Vagina (tissue), 2 donors: Measurements from ENCODE around the gene SLCO6A1. TPM values are rescaled to one million over a fixed set of nuclear protein-coding genes. Genes with fewer than 3 reads are reported as not detected.
"Not testable (repeated sequence)": the region's sequence is repeated elsewhere in the genome, so short reads cannot be mapped to it uniquely, and the experiment has no call there.

Source experiments
- DNase-seq, 2 donors: peaks; one replicate each; pipeline ENCODE4 v3.0.0-alpha.2; 2017; ENCODE audit errors: extremely low spot score in 2 of 2
- H3K27ac ChIP-seq: fragments of 200-600 bp; sonication (generic); one replicate; pipeline ENCODE4 v1.5.1; 2019
- H3K27me3 ChIP-seq: fragments of 200-600 bp; sonication (generic); one replicate; pipeline ENCODE4 v1.5.1; 2019
- H3K36me3 ChIP-seq, 2 donors: fragments of 200-600 bp; sonication (generic); one replicate each; pipeline ENCODE4 v1.5.1; 2017 to 2019
- H3K4me1 ChIP-seq: fragments of 200-600 bp; sonication (generic); one replicate; pipeline ENCODE4 v1.5.1; 2019
- H3K4me3 ChIP-seq, 2 donors: fragments of 200-600 bp; sonication (generic); 1 replicate in 1 of 2; 2 replicates in 1 of 2; pipeline ENCODE4 v1.5.1; 2016 to 2019
- H3K9me3 ChIP-seq: fragments of 200-600 bp; sonication (generic); one replicate; pipeline ENCODE4 v1.5.1; 2019
- POLR2A ChIP-seq, 2 donors: fragments of 450-650 bp; IDR thresholded peaks; one replicate each; pipeline ENCODE4 v1.6.1; 2017; ENCODE audit warnings: antibody characterized with exemption in 2 of 2, mild to moderate bottlenecking in 2 of 2, moderate library complexity in 2 of 2
- POLR2AphosphoS5 ChIP-seq, 2 donors: sonication (generic); formaldehyde crosslinking; IDR thresholded peaks; one replicate each; pipeline ENCODE4 v1.9.0; 2017; ENCODE audit warnings: antibody characterized with exemption in 2 of 2, mild to moderate bottlenecking in 2 of 2, low read depth in 1 of 2; ENCODE audit not compliant: insufficient read depth in 1 of 2
- intact Hi-C: fragments of 100-400 bp; cut with DNase I; formaldehyde crosslinking; loops from one replicate; pipeline ENCODE4 v1.15.1; 2023
- total RNA-seq: library from RNA; depleted of rRNA; stranded (reverse); fragments of >200 nt; gene quantifications from one replicate; pipeline ENCODE4 v1.2.3, GENCODE V29; 2016
- TF ChIP-seq, protein P1 (sequence below), 3 experiments: fragments of 450-650 bp in 2 of 3; fragments of 200-600 bp in 1 of 3; sonication (generic) in 1 of 3; IDR thresholded peaks; one replicate each; pipeline ENCODE4 v1.5.1; 2017 to 2019; ENCODE audit warnings: antibody characterized with exemption in 3 of 3, mild to moderate bottlenecking in 2 of 3, moderate library complexity in 2 of 3

Gene SLCO6A1
- total RNA-seq, 1 donor from 2014 or later: not detected

DNA sequence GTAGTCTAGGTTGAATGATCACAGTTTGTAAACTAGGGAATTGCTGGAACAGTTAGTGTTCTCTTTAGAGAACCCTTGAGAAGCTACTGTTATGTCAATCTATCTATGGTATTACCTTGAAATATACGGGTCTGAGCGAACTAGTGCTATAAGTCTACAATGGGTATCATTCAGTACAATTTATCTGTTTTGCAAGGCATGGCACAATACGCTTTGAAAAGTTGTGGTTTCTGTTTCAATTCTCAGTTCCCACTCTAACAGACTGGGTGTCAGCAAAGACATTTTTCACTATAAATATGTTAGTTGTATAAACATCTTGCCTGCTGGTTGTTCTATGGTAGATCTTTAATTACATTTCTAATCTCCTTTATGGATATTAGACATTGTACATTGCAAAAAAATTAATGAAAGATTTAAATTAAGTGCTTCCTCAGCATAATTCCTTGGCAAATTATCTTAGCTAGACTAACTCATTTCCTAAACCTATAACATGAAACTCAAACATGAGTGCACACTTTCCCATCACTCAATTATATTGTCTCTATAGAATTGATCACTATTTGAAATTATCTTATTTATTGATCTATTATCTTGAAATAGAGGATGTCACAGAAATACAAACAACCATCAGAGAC lies 24.9 kb upstream of the SLCO6A1 start:
- Histone ChIP-seq H3K4me3 (no peak overlapping the region), H3K27ac (no peak overlapping the region), H3K36me3 (no peaks in the 10 kb centered on the region), H3K9me3 (no peaks in the 10 kb centered on the region), H3K4me1 (no peaks in the 10 kb centered on the region), H3K27me3 (no peaks in the 10 kb centered on the region)
- DNase-seq: no peak
- intact Hi-C loops: no loop called here
- TF ChIP-seq POLR2A (IDR thresholded peaks at IDR 0.05) (no peak), POLR2AphosphoS5 (IDR thresholded peaks at IDR 0.05; ENCODE audit: insufficient read depth in 1 of 2, low read depth in 1 of 2) (no peak)
- TF ChIP-seq, protein P1, sequence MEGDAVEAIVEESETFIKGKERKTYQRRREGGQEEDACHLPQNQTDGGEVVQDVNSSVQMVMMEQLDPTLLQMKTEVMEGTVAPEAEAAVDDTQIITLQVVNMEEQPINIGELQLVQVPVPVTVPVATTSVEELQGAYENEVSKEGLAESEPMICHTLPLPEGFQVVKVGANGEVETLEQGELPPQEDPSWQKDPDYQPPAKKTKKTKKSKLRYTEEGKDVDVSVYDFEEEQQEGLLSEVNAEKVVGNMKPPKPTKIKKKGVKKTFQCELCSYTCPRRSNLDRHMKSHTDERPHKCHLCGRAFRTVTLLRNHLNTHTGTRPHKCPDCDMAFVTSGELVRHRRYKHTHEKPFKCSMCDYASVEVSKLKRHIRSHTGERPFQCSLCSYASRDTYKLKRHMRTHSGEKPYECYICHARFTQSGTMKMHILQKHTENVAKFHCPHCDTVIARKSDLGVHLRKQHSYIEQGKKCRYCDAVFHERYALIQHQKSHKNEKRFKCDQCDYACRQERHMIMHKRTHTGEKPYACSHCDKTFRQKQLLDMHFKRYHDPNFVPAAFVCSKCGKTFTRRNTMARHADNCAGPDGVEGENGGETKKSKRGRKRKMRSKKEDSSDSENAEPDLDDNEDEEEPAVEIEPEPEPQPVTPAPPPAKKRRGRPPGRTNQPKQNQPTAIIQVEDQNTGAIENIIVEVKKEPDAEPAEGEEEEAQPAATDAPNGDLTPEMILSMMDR (IDR thresholded peaks at IDR 0.05): no peak

DNA sequence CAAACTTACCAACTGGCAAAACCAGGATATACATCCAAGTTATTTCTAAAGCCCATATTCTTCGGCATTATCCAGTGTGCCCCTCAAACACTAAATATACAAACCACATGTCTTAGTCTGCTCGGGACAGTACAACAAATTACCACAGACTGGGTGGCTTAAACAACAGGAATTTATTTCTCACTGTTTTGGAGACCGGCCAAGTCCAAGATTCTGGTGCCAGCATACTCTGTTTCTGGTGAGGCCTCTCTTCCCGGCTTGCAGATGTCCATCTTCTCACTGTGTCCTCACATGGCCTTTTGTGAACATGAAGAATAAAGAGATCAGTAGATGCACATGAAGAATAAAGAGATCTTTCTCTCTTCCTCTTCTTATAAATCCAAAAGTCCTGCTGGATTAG lies 12.9 kb upstream of the SLCO6A1 start:
- Histone ChIP-seq H3K27me3 (no peaks in the 10 kb centered on the region), H3K27ac (no peak overlapping the region), H3K9me3 (no peaks in the 10 kb centered on the region), H3K36me3 (no peaks in the 10 kb centered on the region), H3K4me1 (no peaks in the 10 kb centered on the region), H3K4me3 (no peak overlapping the region)
- DNase-seq: no peak
- intact Hi-C loops: no loop called here
- TF ChIP-seq POLR2AphosphoS5 (IDR thresholded peaks at IDR 0.05; ENCODE audit: insufficient read depth in 1 of 2, low read depth in 1 of 2) (no peak), POLR2A (IDR thresholded peaks at IDR 0.05) (no peak)
- TF ChIP-seq, protein P1 (IDR thresholded peaks at IDR 0.05): no peak

DNA sequence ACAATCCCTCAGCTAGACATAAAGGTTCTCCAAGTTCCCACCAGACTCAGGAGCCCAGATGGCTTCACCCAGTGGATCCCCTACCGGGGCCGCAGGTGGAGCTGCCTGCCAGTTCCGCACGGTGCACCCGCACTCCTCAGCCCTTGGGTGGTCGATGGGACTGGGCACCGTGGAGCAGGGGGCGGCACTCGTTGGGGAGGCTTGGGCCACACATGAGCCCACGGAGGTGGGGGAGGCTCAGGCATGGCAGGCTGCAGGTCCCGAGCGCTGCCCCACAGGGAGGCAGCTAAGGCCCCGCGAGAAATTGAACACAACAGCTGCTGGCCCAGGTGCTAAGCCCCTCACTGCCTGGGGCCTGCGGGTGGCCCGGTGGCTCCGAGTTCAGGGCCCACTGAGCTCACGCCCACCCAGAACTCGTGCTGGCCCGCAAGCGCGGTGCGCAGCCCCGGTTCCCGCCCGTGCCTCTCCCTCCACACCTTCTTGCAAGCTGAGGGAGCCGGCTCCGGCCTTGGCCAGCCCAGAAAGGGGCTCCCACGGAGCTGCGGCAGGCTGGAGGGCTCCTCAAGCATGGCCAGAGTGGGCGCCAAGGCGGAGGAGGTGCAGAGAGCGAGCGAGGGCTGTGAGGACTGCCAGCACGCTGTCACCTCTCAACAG lies 7.4 kb downstream of the SLCO6A1 start:
- H3K27me3 ChIP-seq, H3K9me3 ChIP-seq, H3K4me3 ChIP-seq, H3K36me3 ChIP-seq, H3K4me1 ChIP-seq, DNase-seq, intact Hi-C loops, H3K27ac ChIP-seq: not testable (repeated sequence)

DNA sequence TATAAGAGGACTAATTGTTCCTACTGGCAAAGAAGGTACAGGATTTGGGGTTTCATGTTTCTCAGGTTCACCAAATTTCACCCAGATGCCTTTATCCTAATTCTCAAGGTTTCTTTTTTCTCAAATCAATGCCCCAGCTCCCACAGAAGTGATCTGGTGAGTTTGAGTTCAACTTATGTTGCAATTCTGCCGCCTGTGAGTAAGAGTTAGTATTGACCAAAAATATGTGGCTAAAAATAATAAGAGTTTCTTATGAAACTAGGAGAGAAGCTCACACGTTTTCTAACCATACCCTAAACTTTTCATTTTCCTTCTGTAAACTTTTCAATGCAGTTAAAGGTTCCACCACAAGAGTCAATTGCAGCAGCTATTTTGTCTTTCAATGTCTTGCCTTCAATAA lies 15.1 kb downstream of the SLCO6A1 start:
- Histone ChIP-seq H3K4me1 (no peaks in the 10 kb centered on the region), H3K9me3 (no peaks in the 10 kb centered on the region), H3K27ac (no peak overlapping the region), H3K4me3 (no peak overlapping the region), H3K27me3 (no peaks in the 10 kb centered on the region), H3K36me3 (no peaks in the 10 kb centered on the region)
- intact Hi-C loops: no loop called here
- no peak for DNase-seq
- TF ChIP-seq, protein P1 (IDR thresholded peaks at IDR 0.05): no peak
- no peak for TF ChIP-seq POLR2A (IDR thresholded peaks at IDR 0.05)

DNA sequence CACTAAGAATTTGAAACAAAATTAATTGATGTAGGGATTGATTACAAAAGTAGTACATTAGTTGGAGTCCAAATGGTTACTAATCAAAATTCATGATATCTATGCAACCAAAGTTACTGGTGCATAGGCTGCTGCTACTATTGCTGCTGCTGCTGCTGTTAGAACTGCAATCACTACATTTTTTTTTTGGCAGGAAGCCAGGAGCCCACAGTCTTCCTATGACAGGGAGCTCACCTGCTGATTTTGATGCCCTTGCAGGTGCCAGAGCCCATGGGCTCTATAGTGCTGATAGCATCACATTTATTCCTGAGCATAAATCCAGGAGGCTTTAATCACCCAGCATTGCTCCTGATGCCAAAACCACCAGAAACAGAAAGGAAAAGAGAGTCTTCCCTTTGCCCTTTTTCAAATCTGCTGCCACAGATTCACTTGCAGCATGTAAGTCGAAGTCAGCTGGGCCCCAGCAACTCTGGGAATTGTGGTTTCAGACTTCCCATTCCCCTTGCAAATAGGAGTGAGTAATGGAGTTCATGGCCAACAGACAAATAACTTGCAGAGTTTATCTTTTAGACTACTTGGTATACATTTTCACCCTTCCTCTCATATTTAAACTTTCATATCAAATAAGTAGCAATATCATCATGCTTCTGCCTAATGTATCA lies 17.6 kb downstream of the SLCO6A1 start:
- intact Hi-C loops: no loop called here
- Histone ChIP-seq H3K27me3 (no peaks in the 10 kb centered on the region), H3K9me3 (no peaks in the 10 kb centered on the region), H3K36me3 (no peaks in the 10 kb centered on the region), H3K27ac (no peak overlapping the region), H3K4me1 (no peaks in the 10 kb centered on the region), H3K4me3 (no peak overlapping the region)
- TF ChIP-seq, protein P1 (IDR thresholded peaks at IDR 0.05): no peak
- no peak for TF ChIP-seq POLR2AphosphoS5 (IDR thresholded peaks at IDR 0.05; ENCODE audit: insufficient read depth in 1 of 2, low read depth in 1 of 2)
- TF ChIP-seq POLR2A (IDR thresholded peaks at IDR 0.05): no peak
- no peak for DNase-seq
